HCT116 (cell line): ENCODE results near the gene CRLF1. TPM values are rescaled to one million over a fixed set of nuclear protein-coding genes. Genes with fewer than 3 reads are reported as not detected.

ENCODE experiments used
- ATAC-seq: fragments of 200-7000 bp; cut with Tn5 transposase; 2 replicates; pipeline ENCODE4 v1.9.1; 2020; ENCODE audit warnings: mild to moderate bottlenecking, moderate library complexity
- BruUV-seq: library from RNA; stranded (reverse); fragments of 400-500 nt; replicated peaks from 2 replicates; lab custom pipeline; 2021; lab: Mats Ljungman, UMichigan
- CTCF ChIA-PET: fragments of 300-600 bp; sonication (Branson Sonifier 250); formaldehyde crosslinking; loops from one replicate; lab custom pipeline; 2021; ENCODE audit warnings: antibody characterized with exemption; lab: Charles Lee
- POLR2A ChIA-PET: fragments of 300-600, 350-600 bp; sonication (Branson Sonifier 250); formaldehyde crosslinking; loops from one replicate; lab custom pipeline; 2021; ENCODE audit warnings: antibody characterized with exemption; lab: Charles Lee
- RAD21 ChIA-PET, 2 experiments: fragments of 300-600 bp; sonication (Branson Sonifier 250); formaldehyde crosslinking; loops; one replicate each; lab custom pipeline; 2023; ENCODE audit warnings: low total read pairs in 2 of 2; ENCODE audit not compliant: uncharacterized antibody in 2 of 2, unreplicated experiment in 2 of 2, low non-redundant PET in 1 of 2; lab: Charles Lee
- DNase-seq: peaks from one replicate; pipeline ENCODE4 v3.0.0-alpha.2; 2010; ENCODE audit warnings: low read depth, low spot score
- H2AFZ ChIP-seq: fragments of 200-600 bp; shearing (Covaris generic), sonication (generic); 2 replicates; pipeline ENCODE4 v1.6.1; 2017; ENCODE audit warnings: low read depth, mixed run types, mixed read lengths, antibody characterized with exemption, low read length; ENCODE audit not compliant: poor library complexity, severe bottlenecking
- H3K27ac ChIP-seq: 2 replicates; pipeline ENCODE4 v1.5.1; 2012; ENCODE audit warnings: low read depth, low read length
- H3K27me3 ChIP-seq: fragments of 200-600 bp; sonication (generic); 2 replicates; pipeline ENCODE4 v1.6.1; 2016; ENCODE audit warnings: mixed run types, low read length, mixed read lengths; ENCODE audit not compliant: insufficient read depth
- H3K36me3 ChIP-seq, 2 experiments: fragments of 200-500 bp in 1 of 2; fragments of 200-600 bp in 1 of 2; sonication (Bioruptor generic) in 1 of 2; sonication (generic) in 1 of 2; 2 replicates each; pipeline versions ENCODE4 v1.5.1 to v1.6.1; 2014 to 2016; ENCODE audit warnings: low read length in 2 of 2, inconsistent platforms in 1 of 2, mixed read lengths in 1 of 2, mixed run types in 1 of 2; ENCODE audit not compliant: insufficient read depth in 2 of 2, control insufficient read depth in 1 of 2
- H3K4me1 ChIP-seq, 2 experiments: fragments of 200-600 bp in 1 of 2; sonication (generic) in 1 of 2; 2 replicates each; pipeline versions ENCODE4 v1.5.1 to v1.6.1; 2012 to 2017; ENCODE audit warnings: low read length in 2 of 2, inconsistent platforms in 1 of 2, mild to moderate bottlenecking in 1 of 2, mixed read lengths in 1 of 2, mixed run types in 1 of 2, moderate library complexity in 1 of 2; ENCODE audit not compliant: insufficient read depth in 2 of 2, control insufficient read depth in 1 of 2
- H3K4me2 ChIP-seq: fragments of 200-600 bp; sonication (generic); 2 replicates; pipeline ENCODE4 v1.6.1; 2017; ENCODE audit warnings: mixed run types, low read length, mixed read lengths
- H3K4me3 ChIP-seq, 2 experiments: fragments of 200-600 bp in 1 of 2; sonication (generic) in 1 of 2; replicated peaks in 1 of 2; 2 replicates each; pipeline ENCODE4 v1.5.1; 2011 to 2016; ENCODE audit warnings: low read length in 2 of 2, control low read depth in 1 of 2, low read depth in 1 of 2, mild to moderate bottlenecking in 1 of 2, mixed read lengths in 1 of 2, mixed run types in 1 of 2
- H3K79me2 ChIP-seq: fragments of 200-600 bp; sonication (generic); 2 replicates; pipeline ENCODE4 v1.6.1; 2017; ENCODE audit warnings: mild to moderate bottlenecking, mixed run types, low read length, moderate library complexity, mixed read lengths; ENCODE audit not compliant: insufficient read depth
- H3K9ac ChIP-seq: fragments of 200-600 bp; sonication (generic); 2 replicates; pipeline ENCODE4 v1.6.1; 2016; ENCODE audit warnings: low read length, mixed read lengths
- H3K9me2 ChIP-seq: fragments of 200-600 bp; sonication (generic), shearing (Covaris generic); 2 replicates; pipeline ENCODE4 v1.6.1; 2017; ENCODE audit warnings: mixed run types, mild to moderate bottlenecking, moderate library complexity; ENCODE audit not compliant: insufficient read depth
- H3K9me3 ChIP-seq, 2 experiments: fragments of 200-500 bp in 1 of 2; fragments of 200-600 bp in 1 of 2; sonication (Bioruptor generic) in 1 of 2; sonication (generic) in 1 of 2; 2 replicates each; pipeline ENCODE4 v1.6.1; 2014 to 2017; ENCODE audit warnings: low read length in 2 of 2, mixed read lengths in 2 of 2, inconsistent platforms in 1 of 2, low read depth in 1 of 2, mild to moderate bottlenecking in 1 of 2, mixed run types in 1 of 2, moderate library complexity in 1 of 2; ENCODE audit not compliant: control insufficient read depth in 1 of 2, insufficient read depth in 1 of 2
- H4K20me1 ChIP-seq: fragments of 200-600 bp; sonication (generic), shearing (Covaris generic); 2 replicates; pipeline ENCODE4 v1.6.1; 2017; ENCODE audit warnings: mixed run types, mild to moderate bottlenecking, moderate library complexity; ENCODE audit not compliant: insufficient read depth
- CEBPB ChIP-seq: IDR thresholded peaks from 2 replicates; pipeline ENCODE4 v1.6.1; 2012; ENCODE audit warnings: low read depth
- CTCF ChIP-seq, 3 experiments: fragments of 200-600 bp in 1 of 3; sonication (generic) in 1 of 3; IDR thresholded peaks in 2 of 3; conservative IDR thresholded peaks in 1 of 3; 2 replicates each; pipeline ENCODE4 v1.5.1; 2012 to 2017; ENCODE audit warnings: low read depth in 2 of 3, low read length in 2 of 3, antibody characterized with exemption in 1 of 3, borderline replicate concordance in 1 of 3, control low read depth in 1 of 3, mild to moderate bottlenecking in 1 of 3, mixed read lengths in 1 of 3, mixed run types in 1 of 3, moderate library complexity in 1 of 3; ENCODE audit not compliant: insufficient read depth in 1 of 3
- EGR1 ChIP-seq: IDR thresholded peaks from 2 replicates; pipeline ENCODE4 v1.6.1; 2012; ENCODE audit warnings: low read depth
- ELF1 ChIP-seq: IDR thresholded peaks from 2 replicates; pipeline ENCODE4 v1.6.1; 2012; ENCODE audit warnings: low read depth, borderline replicate concordance
- EZH2 ChIP-seq: fragments of 200-600 bp; sonication (generic); IDR thresholded peaks from 2 replicates; pipeline ENCODE4 v1.6.1; 2017; ENCODE audit warnings: antibody characterized with exemption, mixed run types
- EZH2phosphoT487 ChIP-seq: fragments of 200-600 bp; IDR thresholded peaks from 2 replicates; pipeline ENCODE4 v1.6.1; 2018; ENCODE audit warnings: antibody characterized with exemption, borderline replicate concordance
- JUND ChIP-seq: IDR thresholded peaks from 2 replicates; pipeline ENCODE4 v1.6.1; 2012
- POLR2A ChIP-seq: IDR thresholded peaks from 2 replicates; pipeline ENCODE4 v1.7.0; 2011; ENCODE audit warnings: borderline replicate concordance; ENCODE audit not compliant: insufficient read depth, insufficient read length; ENCODE audit errors: extremely low read depth
- POLR2AphosphoS5 ChIP-seq: IDR thresholded peaks from 2 replicates; pipeline ENCODE4 v1.6.1; 2011; ENCODE audit warnings: mild to moderate bottlenecking, low read depth, low read length, moderate library complexity
- RAD21 ChIP-seq: IDR thresholded peaks from 2 replicates; pipeline ENCODE4 v1.6.1; 2012; ENCODE audit warnings: low read depth, mild to moderate bottlenecking
- SIN3A ChIP-seq: IDR thresholded peaks from 2 replicates; pipeline ENCODE4 v1.6.1; 2012; ENCODE audit warnings: low read depth
- SP1 ChIP-seq: IDR thresholded peaks from 2 replicates; pipeline ENCODE4 v1.6.1; 2012; ENCODE audit warnings: low read depth
- SRF ChIP-seq: IDR thresholded peaks from 2 replicates; pipeline ENCODE4 v1.6.1; 2012; ENCODE audit warnings: low read depth
- TCF7L2 ChIP-seq: IDR thresholded peaks from 2 replicates; pipeline ENCODE4 v1.7.0; 2011; ENCODE audit warnings: borderline replicate concordance, inconsistent platforms; ENCODE audit not compliant: insufficient read depth, insufficient read length; ENCODE audit errors: extremely low read depth
- ZFX ChIP-seq: fragments of 450-650 bp; IDR thresholded peaks from 2 replicates; pipeline ENCODE4 v1.6.1; 2017
- ZNF274 ChIP-seq: fragments of 200-500 bp; sonication (Bioruptor generic); IDR thresholded peaks from 2 replicates; pipeline ENCODE4 v1.6.1; 2014; ENCODE audit warnings: mild to moderate bottlenecking, low read depth, low read length, inconsistent platforms
- intact Hi-C: fragments of 100-400 bp; cut with micrococcal nuclease; formaldehyde crosslinking; loops from 2 replicates; pipeline ENCODE4 v1.10.0; 2022
- total RNA-seq: library from RNA; stranded (reverse); gene quantifications from one replicate; pipeline ENCODE4 v1.2.1, GENCODE V29; 2021; ENCODE audit not compliant: unreplicated experiment
- TF ChIP-seq, protein P1 (sequence below): IDR thresholded peaks from 2 replicates; pipeline ENCODE4 v1.6.1; 2012; ENCODE audit warnings: low read depth

Gene CRLF1
- total RNA-seq, 1 experiment from 2014 or later = 43.0 TPM

- RAD21 ChIA-PET = no interaction called here
- CTCF ChIA-PET = interaction anchor here (1.6 kb wide), 1 partner anchor 9 kb away, joined by 11 read pairs; the partner anchor contains the start of gene REX1BD
- intact Hi-C loops = no loop called here
- BruUV-seq = no TSS peak
- Histone ChIP-seq H4K20me1 (peaks cover 6% of the 10 kb centered on the region; the same call in 1 of the 2 replicates), H3K79me2 (peaks cover 3% of the 10 kb centered on the region; the same call in 1 of the 2 replicates), H3K27ac (no peak overlapping the region), H3K9me2 (no peaks in the 10 kb centered on the region), H3K4me1 (no peaks in the 10 kb centered on the region), H2AFZ (no peak overlapping the region)
- DNase-seq = no peak
- TF ChIP-seq TCF7L2 (no peak), EGR1 (no peak), EZH2phosphoT487 (no peak), CEBPB (no peak), RAD21 (no peak), ZNF274 (no peak), ZFX (no peak), SIN3A (no peak), SRF (no peak), POLR2A (no peak), SP1 (no peak), JUND (no peak), CTCF (IDR thresholded peaks at IDR 0.05 in 2 of 3, conservative IDR thresholded peaks at IDR 0.05 in 1 of 3; ENCODE audit: borderline replicate concordance in 1 of 3, insufficient read depth in 1 of 3, low read depth in 2 of 3, low read length in 2 of 3) (no peak), ELF1 (no peak), EZH2 (no peak), POLR2AphosphoS5 (no peak)
- TF ChIP-seq, protein P1, sequence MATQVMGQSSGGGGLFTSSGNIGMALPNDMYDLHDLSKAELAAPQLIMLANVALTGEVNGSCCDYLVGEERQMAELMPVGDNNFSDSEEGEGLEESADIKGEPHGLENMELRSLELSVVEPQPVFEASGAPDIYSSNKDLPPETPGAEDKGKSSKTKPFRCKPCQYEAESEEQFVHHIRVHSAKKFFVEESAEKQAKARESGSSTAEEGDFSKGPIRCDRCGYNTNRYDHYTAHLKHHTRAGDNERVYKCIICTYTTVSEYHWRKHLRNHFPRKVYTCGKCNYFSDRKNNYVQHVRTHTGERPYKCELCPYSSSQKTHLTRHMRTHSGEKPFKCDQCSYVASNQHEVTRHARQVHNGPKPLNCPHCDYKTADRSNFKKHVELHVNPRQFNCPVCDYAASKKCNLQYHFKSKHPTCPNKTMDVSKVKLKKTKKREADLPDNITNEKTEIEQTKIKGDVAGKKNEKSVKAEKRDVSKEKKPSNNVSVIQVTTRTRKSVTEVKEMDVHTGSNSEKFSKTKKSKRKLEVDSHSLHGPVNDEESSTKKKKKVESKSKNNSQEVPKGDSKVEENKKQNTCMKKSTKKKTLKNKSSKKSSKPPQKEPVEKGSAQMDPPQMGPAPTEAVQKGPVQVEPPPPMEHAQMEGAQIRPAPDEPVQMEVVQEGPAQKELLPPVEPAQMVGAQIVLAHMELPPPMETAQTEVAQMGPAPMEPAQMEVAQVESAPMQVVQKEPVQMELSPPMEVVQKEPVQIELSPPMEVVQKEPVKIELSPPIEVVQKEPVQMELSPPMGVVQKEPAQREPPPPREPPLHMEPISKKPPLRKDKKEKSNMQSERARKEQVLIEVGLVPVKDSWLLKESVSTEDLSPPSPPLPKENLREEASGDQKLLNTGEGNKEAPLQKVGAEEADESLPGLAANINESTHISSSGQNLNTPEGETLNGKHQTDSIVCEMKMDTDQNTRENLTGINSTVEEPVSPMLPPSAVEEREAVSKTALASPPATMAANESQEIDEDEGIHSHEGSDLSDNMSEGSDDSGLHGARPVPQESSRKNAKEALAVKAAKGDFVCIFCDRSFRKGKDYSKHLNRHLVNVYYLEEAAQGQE = no peak
- TF ChIP-seq, all 23 proteins: peak for 0
- H3K36me3 ChIP-seq = peaks cover 11 to 25% of the 10 kb centered on the region in 2 experiments; a peak in 3 of 4 replicates
- H3K4me2 ChIP-seq = no peak overlapping the region
- no peak overlapping the region for H3K4me3 ChIP-seq
- ATAC-seq = no peak
- no peak overlapping the region for H3K9ac ChIP-seq
- no peaks in the 10 kb centered on the region for H3K27me3 ChIP-seq
- no peaks in the 10 kb centered on the region for H3K9me3 ChIP-seq
- POLR2A ChIA-PET = interaction anchor here (1.3 to 1.7 kb wide), 3 partner anchors 9 to 23 kb away, joined by 3 to 4 read pairs (median 4); partner anchors contain the start of genes KXD1 and UBA52
These were observed 26.3 kb downstream of the CRLF1 start for GRCh38 chr19:18580311-18580710.
